Activated T-cell treated with anti-CD3 and anti-CD28 coated beads for 1 hour (primary cell): ENCODE measurements around the gene JOSD1.

ENCODE experiments used
- DNase-seq: peaks from one replicate; pipeline ENCODE4 v3.0.0-alpha.2; 2020; ENCODE audit warnings: low read depth

The JOSD1 gene

DNA sequence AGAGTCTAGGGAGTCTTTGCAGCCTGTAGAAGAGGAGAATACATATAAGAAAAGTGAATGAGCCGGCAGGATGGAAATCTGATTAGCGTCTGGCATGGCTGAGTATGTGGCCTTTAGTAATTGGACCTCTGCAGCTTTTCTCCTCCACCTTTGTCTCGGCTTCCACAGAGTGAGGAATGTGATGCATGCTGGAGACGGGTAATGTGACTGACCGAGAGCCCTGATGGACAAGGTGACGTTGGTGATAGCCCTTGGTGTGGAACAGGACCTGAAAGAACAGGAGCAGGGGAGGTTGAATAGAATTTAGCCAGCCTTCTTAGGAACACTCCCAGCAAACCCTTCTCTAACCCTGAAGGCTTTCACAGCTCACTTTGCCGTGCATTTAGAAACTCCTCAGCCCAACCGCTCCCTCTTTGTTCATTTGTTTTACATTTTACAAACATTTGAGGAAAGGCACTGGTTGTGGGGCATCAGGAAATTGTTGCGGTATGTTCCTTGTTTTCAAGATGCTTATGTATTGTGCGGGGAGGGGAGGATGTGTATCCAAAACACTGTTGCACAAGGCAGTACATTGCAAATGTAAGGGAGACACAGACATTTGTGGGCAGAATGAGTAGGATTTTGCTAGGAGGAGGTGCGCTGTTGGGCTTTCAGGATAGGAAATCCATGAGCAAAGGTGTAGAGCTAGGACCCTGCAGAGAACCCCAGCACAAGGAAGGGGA lies 11.9 kb upstream of the JOSD1 start:
- no peak for DNase-seq

DNA sequence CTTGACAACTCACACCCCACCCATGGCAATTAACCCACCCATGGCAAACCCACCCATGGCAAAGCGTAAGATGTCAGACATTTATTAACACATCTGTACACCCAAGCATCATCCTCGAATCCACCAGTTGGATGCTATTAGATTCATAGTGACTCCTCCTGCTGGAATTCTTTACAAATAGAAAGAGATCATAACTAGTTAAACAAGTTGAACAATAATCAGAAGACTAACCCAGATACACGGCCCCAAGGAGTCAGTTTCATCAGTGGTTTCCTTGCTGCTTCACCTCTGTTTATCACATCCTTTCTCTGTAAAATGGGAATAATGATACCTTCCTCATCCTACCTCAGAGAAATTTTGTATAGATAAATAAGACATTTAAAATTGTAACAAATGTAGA lies 10.1 kb upstream of the JOSD1 start:
- DNase-seq = no peak

DNA sequence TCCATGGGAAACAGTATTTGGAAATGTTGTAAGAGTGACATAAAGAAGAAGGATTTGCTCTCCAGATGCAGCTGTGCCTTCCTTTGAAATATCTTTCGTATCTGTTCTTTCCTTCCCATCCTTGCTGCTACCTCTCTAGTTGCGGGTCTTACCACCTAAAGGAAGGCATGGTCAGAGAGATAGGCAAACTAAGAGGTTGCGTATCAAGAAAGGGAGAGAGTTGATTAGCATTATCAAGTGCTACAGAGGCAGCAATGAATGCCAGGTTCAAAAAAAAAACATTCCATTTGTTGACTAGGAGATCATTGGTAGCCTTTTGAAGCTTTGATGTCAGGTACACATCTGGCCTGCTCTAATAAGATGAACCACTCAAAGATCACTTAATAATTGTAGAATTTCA lies 9.6 kb upstream of the JOSD1 start:
- no peak for DNase-seq

DNA sequence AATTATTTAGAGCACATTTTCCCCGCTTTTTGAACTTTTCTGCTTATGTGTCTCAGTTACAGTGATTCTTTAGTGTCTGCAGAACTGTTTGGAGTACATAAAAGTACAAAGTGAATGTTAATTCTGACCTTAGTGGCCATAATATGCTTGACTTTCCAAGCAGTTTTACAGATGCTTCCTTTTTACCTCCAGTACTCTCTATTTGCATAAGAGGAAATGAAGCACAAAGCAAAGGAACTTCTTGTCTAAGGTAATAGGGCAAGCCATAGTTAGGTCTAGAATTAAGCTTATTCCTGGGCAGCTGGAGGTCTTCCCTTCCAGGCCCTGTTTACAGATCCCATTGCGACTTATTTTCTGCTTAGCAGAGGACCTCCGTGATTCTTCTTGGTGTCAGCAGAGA lies 8.6 kb upstream of the JOSD1 start:
- no peak for DNase-seq

DNA sequence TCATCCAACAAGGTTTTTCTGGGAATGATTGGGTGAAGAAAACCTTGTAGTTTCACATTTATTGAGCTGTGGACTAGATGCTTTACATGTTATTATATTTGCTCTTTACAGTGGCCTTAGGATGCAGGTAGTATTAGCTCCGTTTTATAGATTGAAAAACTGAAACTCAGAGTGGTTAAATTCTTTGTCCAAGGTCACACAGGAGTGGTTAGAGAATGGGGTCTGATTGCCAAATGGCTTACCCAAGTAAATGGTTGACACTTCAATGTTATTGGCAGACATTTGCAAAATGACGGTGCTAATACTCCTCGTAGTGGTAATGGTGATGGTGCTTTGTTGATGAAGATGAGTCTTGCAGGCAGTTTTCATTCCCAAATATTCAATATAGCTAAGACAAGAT lies 7.2 kb upstream of the JOSD1 start:
- DNase-seq = no peak

DNA sequence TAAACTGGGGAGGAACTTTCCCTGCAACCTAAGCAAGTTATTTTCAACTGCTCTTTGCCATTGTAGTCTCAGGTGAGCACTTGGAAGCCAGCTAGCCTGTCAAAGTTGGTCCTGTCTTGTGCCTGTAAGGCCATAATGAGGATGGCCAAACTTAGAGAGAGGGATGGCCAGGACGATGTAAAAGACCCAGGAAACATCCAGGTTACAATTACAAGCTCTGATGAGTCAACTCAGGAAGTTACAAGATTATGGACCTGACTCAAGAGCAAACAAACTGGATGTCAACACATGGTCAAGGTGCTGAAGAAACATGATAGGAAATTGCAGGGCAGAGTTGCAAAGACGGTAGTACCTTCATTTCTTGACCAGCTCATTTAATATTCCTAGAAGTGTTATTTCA lies 6.6 kb upstream of the JOSD1 start:
- DNase-seq = no peak

DNA sequence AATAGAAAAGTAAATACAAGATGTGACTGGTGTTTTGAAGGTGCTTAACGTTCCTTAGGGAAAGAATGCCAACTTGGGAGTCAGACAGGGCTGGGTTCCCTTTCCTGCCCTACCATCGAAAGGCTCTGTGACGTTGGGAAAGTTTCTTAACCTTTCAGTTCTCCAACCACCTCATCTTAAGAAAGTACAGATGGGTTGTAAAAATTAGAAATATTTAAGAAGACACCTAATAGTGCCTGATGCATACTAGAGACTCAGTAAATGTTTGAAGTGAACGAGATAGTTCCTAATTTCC lies 6.1 kb upstream of the JOSD1 start:
- no peak for DNase-seq

DNA sequence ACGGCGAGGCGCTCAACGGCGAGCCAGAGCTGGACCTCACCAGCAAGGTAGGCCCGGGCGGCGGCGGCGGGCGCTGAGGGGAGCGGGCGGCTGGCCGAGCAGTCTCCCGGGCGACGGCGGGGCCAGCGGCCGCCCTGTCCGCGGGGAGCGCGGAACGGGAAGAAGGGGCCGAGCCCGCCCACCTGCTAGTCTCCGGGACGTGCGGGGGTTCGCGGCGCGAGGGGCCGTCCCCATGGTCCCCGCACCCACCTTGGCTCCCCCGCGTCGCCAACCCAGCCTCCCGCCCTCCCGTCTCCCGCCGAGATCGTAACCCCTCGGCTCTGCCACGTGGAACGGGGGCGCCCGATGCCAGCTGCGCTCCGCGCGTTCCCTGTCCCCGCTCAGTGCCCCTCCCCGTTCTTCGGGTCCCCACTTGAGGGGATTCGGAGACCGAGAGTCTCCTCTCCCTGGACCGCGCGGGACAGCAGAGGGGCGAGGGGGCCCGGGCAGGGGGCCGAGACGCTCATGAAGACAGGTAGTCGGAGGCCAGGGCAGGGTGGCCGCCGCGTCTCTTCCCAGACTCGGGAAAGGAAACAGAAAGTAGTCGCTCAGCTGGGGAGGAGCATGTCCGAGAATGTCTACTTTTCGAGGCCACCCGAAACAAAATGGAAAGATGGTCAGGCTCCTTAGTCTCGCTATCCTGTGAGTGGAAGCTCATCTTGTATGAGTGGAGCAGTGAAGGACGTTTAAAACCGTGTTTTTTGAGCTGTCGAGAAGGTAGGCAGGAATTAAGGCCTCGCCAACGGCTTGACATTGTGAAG lies 5.6 kb upstream of the JOSD1 start:
- no peak for DNase-seq

DNA sequence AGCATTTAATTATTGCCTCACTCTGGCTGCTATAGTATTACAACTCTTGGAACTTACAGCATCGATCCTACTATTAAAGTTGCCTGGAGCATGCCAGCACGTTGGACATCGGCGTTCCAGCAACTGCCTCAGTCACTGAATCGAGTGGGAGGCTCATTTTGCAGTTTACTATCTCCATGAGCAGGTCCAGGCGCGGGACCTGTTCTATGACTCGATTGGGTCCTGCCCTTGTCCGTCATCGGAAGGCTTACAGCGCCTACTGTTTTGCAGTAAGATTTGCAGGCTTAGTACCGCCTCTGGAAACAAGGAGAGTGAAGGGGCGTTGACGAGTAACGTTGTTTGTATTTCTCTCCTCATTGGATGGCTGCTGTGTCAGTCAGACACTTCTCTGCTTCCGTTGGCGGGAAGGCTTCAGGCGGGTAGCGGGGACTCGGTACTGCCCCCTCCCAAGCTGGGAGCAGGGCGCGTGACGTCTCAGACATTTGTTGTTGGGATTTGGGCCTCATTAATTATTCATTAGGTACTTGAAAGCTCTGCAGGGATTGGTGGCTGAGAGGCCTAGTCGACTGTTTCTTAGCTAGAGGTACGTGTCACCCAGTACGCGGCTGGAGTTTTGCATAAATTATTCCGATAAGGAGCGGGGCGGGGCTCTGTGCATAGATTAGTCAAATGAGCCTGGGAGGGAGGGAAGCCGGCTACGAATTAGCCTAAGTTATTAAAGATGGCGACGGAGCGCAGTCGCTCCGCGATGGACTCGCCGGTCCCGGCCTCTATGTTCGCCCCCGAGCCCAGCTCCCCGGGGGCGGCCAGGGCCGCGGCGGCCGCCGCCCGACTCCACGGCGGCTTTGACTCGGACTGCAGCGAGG lies 4.7 kb upstream of the JOSD1 start, which contains the start of gene GTPBP1:
Gene GTPBP1, plus strand, starts transcription at position 710 of the 866 bp plus-strand sequence. Its CDS starts 12 bp downstream, at position 722.
- DNase-seq = peak; percentile 92

DNA sequence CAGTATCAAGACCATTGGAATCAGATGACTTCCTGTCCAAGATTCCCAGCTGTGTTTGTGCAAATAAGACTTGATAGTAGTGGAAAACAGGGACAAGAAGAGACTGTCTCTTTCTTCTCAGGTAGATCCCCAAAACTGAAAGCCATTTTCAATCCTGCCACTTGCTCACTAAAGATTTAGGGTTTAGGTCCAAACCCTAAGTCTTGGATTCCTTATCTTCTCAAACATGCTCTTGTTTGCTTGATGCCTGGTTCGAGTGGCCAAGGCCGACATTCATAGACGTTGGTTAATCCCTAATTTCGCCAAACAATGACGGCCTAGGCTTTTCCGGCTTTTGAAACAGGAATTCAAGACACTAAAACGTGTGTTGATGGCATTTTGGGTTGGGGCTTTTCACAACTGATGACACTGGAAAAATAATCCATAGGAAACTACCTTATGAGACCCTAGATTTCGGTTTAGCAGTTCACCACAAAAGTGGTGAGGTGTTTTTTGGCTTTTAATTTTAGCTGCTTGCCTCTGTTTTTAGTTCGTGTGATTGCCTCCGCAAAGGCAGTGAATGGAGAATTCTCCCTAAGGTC lies 4.0 kb upstream of the JOSD1 start:
- DNase-seq = no peak

DNA sequence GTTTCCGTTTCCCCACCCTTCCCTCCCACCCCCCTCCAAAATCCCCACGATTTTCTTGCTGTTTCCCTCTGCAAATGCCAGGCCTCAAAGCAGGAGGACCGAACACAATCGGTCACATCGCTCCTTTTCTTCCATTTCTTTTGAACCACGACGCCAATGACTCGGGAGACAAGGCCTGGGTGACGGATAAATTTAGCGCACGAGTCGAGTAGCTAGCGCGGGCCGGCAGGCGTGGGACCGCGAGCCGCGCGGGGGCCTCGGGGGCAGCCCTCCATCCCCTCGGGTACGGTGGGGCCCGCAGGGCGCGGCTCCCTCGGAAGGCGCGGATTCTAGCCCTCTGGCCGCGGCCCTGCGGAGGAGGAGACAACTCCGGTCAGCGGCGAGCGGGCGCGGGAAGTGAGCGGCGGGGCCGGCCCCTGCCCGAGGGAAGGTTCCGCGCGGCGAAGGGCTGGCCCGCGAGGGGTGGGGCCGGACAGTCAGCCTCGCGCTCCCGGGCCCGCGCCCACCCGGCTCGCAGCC lies 414 bp downstream of the JOSD1 start:
- no peak for DNase-seq

DNA sequence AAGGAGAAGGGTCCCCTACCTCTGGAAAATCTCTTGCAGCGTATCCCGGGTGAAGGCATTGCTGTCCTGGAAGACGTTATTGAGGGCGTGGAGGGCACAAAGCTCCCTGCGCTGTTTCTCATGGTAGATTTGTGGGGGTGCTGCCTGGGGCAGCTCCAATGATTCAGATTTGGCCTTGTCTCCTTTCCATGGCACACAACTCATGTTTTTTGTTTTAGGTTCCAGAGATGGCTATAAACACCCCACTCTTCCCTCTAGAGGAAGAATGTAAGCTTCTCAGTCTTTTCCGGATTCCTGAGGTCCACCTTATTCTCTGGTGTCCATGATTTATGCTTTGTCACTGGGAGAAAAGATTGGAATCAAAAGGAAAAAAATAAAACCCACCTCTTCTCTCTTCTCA lies 959 bp downstream of the JOSD1 start:
- DNase-seq = no peak

DNA sequence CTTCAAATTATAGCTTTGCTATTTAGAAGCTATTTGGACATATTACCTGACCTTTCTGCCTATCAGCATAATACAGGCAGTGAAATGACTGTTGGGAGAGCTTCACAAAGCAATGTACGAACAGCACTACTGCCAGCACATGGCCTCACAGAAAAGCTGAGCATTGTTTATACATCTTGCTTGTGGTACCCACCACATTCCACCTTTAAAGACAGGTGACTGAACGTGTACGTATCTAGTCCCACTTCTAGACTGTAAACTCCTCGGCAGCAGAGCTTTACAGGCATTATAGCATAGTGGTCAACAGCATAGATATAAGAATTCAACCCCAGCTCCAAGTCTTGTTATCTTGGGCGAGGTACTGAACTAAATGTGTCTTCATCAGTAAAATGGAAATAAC lies 1.6 kb downstream of the JOSD1 start:
- DNase-seq = no peak

DNA sequence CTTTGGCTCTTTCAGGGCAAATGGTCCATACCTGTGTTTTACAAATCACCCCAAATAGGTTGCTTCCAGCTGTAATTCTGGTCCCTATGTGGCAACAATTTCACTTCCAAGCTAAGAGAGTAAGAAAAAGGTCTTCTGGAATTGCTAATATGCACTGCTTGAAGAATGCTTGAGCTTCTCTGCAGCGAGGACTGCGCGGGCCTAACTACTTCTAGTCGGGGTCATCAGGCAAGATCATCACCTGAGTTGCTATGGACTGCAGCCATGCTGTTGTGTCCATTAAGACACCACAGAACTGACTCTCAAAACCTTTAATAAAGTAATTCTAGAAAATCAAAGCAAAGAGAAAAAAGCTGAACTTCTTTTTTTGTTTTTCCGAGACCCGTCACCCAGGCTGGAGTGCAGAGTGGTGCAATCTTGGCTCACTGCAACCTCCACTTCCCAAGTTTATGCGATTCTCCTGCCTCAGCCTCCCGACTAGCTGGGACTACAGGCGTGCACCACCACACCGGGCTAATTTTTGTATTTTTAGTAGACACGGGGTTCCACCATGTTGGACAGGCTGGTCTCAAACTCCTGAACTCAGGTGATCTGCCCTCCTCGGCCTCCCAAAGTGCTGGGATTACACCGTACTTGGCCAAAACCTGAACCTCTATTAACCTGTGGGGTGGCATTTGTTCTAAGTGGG lies 2.2 kb downstream of the JOSD1 start:
- DNase-seq = no peak

DNA sequence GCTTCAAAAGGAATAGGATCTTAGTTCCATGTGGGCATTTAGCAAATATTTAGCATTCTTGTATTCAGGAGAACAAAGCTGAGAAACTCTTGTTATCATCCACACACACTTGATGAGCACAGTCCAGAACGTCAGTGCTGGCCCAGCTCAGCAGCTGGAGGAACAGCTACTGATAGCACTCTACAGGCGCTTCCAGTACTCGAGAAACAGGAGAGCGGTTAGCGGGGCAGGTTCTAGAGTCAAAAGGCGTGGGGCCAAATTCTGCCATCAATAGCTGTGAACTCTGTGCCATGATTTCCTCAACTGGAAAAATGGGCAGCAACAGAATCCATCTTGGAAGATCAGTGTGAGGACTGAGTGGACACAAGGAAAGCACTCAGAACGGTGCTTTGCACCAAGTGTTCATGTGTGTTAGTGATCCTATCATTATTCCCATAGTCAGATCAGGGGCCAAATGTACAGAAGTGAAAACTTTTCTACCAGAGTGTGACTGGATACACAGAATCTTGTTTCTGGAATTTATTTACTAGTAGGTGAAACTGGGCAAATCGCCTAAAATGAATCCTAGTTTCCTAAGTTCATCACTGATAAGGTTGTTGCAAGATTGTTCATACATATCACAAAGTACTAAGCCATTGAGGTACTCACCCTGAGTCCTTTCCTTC lies 3.2 kb downstream of the JOSD1 start:
- no peak for DNase-seq

DNA sequence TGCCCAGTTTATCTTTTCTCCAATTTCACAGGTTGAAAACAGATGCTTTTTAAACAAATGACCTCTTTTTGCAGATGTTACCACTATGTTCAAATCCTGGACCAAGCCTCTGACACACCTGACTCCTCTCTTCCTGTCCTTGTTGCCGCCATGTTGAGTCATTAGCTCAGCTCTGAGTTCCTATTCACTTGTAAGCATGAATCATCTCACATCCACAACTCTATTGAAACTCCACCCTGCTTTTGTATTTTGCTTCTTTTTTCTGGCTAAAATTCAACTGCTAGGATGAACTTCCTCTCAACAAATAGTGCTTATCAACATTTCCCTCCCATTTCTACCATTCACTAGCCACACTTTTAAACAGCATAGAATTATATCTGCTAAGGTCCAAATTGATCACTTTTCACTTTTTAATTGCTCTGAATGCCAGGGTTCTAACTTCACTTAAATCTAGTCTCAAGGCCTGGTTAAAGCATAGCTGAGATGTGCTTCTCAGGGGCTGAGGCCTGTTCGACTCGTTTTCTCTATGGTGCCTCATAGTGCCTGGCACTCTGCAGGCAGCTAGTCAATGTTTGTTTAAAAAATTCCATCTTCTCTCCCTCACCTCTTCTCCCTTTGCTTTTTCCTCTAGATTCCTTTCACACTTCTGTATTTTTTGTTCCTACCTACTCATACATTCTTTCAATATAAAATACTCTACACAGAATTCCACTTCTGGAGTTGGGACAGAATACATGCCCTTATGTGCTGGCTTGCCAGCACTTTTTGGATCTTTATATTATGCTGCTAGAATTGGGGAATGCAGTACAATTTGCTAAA lies 3.9 kb downstream of the JOSD1 start:
- DNase-seq = no peak

DNA sequence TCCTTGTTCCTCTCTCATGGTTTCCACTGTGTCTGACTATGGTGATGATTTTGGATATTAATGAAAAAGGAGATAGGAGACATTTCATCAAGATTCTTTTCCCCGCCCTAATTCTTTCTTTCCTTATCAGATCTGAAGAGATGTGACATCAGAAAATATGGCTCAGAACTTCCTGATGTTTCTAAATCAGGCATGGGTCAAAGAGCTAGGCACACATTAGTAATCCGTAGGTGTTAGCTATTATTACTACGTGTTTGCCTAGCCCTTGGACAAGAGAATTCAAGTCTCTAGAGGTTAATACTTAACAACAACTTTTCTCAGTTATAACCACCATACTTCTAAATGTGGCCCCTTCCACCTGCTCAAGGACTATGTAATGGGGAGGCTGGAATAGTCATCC lies 5.8 kb downstream of the JOSD1 start:
- DNase-seq = no peak

DNA sequence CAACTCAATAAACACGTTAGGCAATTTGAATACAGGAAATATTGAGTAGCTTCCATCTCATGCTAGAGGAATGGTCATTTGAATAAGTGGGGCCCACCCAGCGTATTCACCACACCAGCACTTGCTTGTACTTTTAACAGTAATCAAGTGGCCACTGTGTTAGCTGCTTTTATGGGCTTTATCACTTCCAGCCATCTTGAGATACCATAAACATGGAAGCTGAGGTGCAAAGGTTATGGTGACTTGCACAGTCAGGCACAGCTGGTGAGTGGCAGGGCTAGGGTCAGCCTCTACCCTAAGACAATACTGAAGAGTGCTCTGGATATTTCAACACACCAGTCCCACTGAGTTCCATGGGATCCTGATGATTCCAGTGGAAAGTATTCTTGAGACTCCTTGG lies 6.7 kb downstream of the JOSD1 start:
- DNase-seq = no peak

DNA sequence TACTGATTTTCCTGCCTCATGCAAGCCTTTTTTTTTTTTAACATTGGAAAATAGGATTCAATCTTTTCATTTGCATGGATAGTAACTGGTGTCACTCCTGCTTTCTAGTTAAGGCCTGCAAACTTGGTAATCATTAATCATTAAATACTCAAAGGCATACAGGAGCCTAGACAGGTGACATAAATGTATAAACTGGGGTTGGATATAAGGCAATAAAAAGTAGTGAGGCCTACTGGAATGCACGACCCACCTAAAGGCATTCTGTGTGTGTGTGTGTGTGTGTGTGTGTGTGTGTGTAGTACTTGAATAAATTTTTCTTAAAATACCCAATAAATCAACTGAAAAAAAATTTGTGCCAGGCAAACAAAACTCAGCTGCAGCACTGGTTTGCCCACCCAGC lies 11.1 kb downstream of the JOSD1 start:
- DNase-seq = no peak

DNA sequence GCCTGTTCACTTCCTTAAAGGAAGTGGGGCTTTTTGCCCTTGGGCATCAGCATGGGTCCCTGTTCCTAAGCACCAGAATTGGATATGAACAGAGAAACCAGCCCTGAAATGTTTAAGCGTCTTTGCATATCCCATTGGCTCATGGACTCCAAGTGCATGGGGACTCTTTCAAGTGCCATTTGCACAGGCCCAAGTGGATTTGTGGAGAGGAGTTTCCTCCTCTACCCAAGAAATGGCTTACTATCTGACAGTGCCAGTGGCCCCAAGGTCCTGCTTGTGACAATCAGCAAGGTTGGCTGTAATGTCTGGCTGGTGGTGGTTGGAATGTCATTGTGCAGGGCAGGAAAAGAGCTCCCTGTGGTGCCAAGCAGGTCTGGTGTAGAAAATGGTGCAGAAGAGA lies 15.0 kb downstream of the JOSD1 start:
- no peak for DNase-seq
